ENCODE results near the gene UNC5A.

Gene UNC5A

DNA sequence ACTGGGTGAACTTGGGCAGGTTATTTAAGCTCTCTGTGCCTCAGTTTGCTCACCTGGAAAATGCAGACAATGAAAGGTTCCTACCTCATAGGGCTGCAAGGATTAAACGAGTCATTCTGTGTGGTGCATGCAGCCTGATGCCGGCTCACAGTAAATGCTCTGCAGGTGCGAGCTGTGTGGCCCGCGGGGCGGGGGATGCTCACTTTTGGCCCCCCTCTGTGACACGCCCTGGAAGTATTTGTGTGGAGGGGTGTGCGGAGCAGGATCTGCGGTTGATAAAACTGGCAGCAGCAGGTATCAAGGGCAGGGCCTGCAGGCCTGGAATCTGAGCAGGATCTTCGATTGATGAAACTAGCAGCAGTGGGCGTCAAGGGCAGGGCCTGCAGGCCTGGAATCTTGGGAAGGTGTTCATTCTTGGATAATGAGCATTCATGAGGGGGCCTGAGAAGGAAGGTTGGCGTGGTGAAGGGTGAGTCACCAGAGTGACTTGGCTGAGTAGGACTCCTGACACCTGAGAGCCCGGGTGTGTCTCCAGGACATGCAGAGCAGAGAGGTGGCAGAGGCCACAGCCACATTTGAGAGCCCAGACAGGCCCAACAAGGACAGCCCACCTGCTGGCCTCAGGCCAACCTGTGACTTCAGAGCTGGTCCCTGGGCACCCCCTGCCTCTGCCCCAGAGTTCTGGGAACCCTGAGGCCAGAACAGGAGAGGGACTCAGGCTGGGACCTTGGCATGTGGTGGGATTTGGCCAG is 11.9 kb downstream of the UNC5A start:
- FAIRE-seq: no peak

DNA sequence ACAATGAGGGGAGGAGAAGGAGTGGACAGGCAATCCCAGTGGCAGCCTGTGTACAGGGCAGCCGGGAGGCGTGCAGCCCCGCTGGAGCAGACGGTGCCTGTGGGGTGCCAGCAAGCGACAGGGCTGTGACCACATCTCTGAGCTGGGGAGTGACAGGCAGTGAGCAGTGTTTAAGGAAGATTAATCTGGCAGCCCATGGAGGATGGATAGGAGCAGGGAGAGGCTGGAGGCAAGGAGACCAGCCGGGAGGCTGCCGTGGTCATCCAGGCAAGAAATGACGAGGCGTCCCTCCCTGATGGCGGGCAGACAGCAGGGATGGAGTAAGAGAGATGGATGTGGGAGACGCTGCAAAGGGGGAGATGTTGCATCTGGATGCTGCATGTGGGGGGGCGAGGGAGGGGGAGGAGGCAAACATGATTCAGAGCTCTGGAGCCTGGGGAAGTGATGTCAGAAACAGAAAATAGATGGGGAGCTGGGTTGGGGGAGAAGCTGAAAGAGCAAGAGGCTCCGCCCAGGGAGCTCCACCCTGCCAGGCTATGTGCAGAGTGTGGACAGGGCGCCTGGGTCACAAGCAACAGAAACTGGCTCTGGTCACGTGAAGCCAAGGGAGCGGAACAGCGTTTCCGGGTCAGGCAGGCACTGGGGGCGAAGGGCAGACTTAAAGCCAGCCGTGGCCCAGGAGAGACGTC is 12.6 kb downstream of the UNC5A start:
- no peak for FAIRE-seq

DNA sequence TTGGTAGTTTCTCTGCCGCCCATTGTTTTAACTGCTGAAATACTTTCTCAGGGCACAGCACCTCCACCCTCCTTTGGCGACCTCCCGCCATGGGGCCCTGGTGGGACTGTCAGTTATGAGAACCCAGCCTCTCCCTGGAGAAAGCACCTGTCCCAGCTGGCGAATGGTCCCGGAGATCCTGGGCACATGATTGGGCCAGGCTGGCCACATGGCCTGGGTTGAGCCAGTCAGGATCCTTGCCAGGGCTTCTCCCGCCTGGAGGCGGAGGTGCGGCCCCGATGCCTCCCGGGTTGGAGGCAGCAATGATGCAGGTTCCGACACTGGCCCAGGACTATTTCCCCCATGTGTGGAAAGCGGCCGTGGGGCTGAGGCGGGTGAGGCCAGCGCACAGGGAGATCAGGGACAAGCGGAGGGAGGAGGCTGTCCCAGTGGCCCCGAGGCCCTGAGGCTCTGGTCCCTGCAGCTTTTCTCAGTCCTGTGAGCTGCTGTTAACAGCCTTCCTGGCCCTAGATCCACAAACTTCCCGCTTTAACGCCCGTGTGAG is 13.6 kb downstream of the UNC5A start:
- FAIRE-seq: no peak

DNA sequence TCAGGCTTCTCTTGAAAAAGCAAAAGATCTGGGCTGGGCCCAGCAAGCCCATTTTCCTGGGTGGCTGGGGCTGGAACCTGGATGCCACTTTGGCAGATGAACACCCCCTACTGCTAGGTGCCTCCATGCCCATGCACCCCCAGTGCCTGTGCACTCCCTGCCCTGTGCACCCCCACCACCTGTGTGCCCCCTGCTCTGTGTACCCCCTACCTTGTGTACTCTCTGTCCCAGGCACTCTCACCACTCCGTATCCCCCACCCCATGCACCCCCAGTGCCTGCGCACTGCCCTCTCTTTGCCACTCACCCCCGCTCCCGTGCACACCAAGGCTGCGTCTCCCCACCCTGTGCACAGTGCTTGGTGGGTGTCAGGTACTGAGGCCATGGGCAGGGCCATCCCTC is 14.2 kb downstream of the UNC5A start:
- FAIRE-seq: no peak

DNA sequence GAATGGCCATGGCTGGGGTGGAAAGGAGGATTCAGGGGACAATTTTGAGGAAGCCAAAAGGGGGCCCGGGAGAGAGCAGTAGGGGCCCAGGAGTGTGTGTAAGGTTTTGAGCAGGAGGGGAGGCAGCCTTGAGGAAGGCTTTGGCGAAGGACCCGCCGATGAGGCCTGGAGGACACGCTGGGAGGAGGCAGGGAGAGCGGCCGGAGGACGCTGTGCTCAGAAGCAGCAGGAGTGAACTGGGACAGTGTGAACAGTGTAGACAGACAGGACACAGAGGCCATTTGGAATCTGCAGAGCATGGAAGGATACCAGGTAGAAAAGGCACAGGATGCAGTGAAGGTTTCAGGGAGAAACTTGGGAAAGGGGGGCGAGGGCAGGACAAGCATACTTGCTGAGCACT is 14.9 kb downstream of the UNC5A start:
- FAIRE-seq: no peak

DNA sequence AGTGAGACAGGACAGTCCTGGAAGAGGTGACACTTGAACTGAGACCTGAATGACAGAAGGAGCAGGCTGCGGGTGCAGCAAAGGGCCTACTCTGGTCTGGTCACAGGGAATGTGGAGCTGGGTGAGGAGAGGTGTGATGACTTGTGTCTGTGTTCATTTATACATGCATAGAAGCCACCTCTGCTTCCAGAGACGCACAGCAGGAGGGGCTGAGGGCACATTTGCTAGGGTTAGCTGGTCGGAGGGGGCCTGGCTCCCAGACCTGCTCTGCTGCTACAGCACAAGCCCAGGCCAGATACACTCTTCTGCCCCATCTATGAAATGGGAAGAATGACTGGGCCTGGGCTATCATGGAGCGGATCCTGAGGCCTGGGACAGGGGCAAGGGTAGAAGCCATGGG is 15.6 kb downstream of the UNC5A start:
- FAIRE-seq: no peak

DNA sequence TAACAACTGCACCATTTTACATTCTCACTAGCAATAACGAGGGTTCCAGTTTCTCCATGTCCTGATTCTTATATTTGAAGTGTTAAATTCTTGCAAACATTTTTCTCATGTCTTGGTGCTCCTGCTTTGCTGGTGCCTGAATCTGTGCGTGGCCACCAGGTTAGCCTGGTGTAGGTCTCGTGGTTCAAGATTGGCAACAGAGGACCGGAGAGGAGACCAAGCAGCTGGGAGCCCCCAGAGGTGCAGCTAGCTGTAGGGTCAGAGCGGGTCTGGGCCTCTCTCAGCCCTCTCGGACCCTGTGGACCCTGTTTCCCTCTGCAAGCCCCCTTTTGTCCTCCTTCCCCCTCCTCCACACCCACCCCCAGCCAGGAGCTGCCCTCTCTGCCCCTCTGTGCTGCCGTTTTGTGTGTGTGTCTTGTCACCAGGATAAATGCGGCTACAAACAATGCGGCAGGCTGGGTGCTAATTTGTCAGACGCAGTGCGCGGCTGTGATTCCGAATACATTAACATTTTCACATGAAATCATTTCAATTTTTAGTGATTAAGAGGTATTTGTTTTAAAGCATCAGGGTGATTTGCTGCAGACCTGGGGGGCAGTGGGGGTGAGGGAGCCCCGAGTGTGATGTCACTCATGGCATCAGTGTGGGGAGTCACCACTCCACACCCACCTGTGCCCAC is 17.5 kb downstream of the UNC5A start:
- FAIRE-seq: no peak

DNA sequence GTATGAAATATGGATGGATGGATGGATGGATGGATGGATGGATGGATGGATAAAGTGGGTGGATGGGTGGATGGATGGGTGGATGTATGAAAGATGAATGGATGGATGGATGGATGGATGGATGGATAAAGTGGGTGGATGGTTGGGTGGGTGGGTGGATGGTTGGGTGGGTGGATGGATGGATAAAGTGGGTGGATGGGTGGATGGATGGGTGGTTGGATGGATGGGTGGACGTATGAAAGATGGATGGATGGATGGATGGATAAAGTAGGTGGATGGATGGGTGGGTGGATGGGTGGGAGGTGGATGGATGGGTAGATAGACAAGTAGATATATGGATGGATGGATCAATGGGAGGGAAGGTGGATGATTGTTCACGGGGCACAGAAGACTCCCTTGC is 19.0 kb downstream of the UNC5A start:
- FAIRE-seq: no peak

DNA sequence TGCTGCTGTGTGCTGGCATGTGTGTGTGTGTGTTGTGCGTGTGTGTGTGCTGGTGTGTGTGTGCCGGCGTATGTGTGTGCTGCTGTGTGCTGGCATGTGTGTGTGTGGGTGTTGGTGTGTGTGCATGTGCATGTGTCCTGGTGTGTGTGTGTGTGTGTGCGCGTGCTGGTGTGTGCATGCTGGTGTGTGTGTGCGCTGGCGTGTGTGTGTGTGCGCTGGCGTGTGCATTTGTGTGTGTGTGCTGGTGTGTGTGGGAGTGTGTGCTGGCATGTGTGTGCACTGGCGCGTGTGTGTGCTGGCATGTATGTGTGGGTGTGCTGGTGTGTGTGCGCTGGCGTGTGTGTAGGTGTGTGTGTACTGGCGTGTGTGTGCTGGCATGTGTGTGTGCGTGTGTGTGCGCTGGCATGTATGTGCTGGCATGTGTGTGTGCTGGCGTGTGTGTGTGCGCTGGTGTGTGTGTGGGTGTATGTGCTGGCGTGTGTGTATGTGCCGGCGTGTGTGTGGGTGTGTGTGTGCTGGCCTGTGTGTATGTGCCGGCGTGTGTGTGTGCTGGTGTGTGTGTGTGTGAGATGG is 20.1 kb downstream of the UNC5A start:
- FAIRE-seq: no peak

DNA sequence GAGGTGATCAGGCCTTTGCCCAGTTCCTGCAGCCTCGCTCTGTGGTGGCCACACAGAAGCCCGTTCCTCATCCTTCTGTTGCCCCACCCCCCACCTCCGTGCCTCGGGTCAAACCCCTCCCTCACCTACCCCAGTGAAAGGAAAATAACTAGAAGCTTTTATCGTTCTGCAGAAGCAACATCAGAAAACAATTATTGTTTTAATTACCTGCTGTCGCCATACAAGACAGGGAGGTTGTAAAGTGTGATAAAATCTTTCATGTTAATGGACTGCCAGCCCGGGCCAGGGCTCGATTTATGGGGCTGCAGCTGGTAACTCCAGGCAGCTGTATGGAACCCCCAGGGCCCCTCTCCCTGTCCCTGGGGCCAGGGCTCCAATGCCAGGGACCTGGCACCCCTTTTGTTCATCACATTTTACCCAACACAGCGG is 20.6 kb downstream of the UNC5A start:
- FAIRE-seq: no peak

DNA sequence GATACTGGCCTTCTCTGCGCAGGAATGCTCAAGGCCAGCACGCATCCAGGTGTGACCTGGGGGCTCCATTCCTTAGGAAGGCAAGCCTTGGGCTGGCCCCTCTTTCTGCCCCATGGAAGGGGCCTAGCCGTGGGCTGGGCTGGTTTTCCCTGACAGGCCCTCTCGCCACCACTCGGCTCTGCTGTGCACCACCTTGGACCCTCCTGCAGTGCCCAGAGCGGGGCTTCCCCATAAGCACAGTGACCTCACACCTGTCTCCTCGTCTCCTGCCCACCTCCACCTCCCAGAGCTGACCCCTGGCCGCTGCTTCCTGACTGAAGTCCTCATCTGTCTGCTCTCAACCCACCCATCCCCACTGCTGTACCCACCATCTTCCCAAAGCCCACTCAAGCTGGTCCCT is 21.1 kb downstream of the UNC5A start:
- no peak for FAIRE-seq

DNA sequence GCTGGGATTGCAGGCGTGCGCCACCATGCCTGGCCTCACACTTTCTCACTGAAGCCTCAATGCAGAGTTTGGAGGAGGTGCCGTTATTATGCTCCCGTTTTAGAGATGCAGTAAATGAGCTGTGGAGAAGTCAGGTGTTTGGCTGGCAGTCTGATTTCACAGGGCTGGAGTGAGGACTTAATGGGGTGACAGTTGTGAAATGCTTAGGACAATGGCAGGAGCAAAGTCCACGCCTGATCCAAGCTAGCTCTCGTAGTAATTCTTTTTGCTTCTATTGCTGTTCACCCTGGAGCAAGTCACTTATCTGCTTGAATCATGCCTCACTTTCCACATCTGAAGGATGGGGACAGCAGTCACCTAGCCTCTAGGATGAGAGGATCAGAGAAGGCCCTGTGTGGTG is 21.8 kb downstream of the UNC5A start:
- no peak for FAIRE-seq

DNA sequence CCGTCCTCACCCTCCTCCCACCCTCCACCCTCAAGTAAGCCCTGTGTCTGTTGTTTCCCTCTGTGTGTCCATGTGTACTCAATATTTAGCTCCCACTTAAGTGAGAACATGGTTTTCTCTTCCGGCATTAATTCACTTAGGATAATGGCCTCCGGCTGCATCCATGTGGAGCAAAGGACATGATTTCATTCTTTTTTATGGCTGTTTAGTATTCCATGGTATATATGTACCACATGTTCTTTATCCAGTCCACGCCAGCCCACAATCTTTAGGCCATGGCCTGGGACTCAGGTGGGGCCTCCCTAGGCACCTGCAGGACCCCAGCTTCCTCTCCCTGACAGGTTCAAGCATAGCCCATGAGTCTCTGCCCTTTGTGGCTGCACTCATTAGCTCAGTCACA is 22.9 kb downstream of the UNC5A start:
- no peak for FAIRE-seq

DNA sequence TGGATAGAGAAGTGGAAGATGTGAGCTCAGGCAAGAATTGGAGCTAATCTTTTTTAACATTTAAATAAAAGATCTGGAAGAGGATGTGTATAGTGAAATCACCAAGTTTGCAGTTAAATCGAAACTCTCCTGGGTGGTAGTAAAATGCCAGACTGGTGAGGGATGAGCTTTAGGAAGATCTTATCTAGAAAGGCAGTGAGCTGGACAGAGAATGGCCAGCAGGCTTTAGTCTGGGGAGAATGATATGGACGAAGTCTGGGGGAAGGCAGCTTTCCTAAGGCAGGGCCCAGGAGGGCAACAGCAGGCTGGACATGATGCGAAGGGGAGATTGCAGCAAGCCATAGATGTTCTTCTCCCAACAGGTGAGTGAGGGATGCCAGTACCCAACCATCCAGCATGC is 25.6 kb downstream of the UNC5A start:
- FAIRE-seq: no peak

DNA sequence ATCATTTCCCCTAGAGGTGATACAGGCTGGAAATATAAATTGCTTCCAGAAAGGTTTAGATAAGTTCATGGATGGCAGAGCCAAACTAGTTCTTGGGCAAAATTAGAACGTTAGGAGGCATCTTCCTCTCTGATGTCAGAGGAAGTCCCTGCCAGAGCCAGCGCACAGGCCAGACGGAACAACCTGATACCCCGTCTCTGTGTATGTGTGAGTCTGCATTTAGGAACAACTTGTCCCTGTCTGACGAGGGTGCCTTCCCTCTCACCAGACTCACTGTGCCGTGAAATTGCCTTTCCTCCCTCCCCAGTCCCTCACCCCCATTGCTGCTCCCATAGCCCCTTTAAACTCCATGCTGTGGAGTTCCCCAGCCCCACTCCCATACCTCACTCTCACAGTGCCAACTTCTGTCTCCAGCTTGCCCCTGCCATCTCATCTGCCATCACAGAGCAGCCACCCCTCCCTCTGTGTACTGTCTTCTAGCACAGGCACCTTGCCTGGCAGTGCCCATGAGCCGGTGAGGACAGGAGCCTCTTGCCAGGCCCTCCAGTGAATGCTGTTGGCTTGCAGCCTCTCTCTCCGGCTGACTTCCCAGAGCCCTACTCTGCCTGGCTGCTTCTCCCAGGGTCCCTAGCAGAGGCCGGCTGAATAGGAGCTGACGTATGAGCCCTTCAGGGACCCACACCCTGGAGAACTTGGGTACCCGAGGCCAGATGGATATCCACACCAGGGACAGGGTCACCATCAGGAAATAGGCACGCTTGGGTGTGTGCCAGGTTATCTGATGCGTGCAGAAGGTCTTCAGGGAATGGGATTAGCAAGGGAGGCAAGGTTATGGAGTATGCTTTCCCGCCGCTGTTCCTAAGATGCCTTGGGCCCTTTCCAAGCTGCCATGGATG is 26.7 kb downstream of the UNC5A start:
- FAIRE-seq: no peak

DNA sequence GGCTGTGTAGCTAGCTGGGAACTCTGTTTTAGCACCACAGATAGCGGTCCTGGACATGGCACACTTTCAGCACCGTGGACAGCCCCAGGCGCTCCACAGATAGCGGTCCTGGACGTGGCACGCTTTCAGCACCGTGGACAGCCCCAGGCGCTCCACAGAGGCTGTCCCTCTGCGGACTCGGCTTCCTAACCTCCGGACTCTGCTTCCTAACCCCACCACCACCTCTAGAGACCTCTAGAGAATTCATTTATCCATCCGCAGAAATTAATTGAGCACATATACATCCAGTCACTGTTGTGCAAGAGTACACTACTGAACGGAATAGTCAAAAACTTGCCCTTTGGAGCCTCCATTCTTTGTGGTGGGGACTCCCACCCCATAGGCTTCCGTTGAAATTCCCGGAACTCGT is 27.4 kb downstream of the UNC5A start:
- FAIRE-seq: peak; percentile 12

DNA sequence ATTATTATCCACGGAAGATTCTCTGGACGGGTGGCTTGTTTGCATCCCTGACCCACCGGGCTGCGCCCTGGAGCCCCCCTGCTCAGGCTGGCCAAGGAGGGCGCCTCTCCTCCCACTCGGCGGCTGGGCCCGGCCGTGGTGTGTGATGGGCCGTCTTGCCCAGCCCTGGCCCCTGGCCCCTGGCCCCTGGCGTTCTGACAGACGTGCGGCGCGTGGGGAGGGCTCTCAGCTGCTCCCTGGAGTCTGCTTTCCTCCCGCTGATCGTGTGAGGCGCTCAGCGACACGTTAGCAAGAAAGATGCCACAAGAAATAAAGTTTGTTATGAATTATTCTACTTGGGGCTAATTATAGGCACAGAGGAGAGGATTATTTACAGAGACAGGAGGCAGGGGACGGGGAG is 33.3 kb downstream of the UNC5A start:
- no peak for FAIRE-seq

DNA sequence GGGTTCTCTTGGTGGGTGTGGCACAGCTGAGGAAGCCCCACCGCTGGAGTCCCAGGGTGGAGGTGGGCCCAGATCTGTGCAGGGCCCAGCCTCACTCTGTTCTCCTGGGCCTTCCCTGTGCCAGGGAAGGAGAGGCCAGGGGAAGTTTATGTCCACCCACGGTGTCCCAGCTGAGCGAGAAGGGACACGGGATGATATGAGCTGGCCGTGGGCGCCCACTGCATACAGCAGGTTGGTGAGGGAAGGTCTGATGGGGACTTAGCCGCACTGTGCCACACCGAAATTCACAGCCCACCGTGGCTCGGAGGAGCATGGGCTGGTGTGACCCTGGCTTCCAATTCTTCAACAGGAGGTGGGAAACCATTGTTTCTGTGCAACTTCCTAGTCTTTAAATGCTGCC is 33.9 kb downstream of the UNC5A start:
- FAIRE-seq: no peak

DNA sequence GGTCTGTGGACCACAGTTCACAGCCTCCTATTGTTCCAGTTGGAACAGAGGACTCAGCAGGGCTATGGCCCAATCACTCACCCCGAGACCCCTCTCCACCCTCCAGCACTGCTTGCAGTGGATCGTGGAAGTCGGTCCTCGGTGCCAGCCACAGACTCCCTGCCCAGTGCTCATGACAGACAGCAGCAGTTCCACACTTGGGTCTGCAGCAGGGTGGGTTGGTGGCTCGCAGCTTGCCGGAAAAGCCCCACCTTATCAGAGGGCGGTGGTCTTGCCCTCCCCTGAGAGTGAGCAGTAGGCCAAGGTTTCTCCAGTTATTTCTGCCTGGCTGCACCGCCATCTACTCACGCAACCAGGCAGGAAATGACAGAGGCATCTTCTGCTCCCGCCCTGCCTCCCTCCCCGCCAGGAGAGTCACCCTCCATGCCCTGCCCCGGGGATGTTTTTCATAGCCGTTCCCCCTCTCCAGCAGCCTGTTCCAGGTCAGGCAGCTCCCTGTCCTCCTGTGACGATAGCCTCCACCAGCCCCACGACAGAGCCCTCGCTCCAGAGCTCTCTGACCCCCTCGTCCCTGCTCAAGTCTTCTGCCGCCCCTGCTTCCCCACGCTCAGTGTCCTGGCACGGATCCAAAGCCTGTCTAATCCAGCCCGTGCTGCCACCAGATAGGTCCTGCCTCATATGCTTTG is 34.5 kb downstream of the UNC5A start:
- no peak for FAIRE-seq

DNA sequence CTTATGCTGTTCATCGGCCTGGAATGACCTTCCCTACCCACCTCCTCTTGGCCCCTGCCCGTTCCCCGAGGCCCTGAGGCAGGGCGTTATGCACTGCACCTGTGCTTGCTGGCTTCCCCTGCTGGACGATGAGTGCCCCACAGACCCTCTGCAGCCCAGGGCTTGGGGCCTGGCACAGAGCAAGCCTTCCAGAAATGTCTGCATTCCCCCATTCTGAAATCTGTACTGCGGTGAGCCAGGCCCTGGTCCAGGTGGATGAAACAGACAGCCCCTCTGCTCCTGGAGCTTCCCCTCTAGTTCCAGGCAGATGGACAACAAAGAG is 35.0 kb downstream of the UNC5A start:
- no peak for FAIRE-seq

DNA sequence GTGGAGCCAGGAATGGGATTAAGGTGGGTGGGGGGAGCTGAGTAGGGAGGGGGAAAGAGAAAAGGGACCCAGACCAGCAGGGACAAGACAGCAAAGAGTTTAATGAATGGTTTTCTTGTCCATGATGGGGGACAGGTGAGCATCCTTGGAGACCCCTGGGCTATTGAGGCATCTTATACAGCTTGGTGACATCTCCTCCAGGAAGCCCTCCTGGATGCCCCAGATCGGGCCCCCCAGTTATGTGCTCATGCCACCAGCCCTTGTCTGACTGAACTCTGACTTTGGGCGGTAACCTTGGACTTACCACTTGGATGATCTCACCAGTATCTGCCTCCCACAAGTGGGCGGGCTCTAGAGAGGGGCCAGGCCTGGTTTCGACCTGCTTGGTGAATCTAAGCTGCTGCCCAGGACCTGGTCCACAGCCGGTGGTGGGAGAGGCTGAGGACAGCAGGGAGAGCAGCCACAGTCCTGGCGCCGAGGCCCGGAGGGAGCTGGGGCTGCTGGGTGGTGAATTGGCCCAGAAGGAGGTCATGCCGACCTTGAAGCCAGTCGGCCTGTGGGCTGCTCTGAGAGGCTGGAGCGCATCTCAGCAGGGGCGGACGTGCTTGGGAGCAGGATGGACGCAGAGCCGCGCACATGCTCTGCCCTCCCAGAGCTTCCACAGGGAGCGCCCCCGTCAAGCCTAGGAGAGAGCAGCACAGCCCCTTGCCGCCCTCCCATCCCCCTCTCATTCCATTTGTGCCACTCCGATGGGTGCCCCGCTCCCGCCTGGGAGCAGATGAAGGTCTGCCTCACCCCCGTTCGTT is 36.2 kb downstream of the UNC5A start:
- FAIRE-seq: no peak
